ENCODE measurements around the gene CDC42EP4. TPM values are rescaled to one million over a fixed set of nuclear protein-coding genes. Genes with fewer than 3 reads are reported as not detected.
"Not testable (repeated sequence)": the region's sequence is repeated elsewhere in the genome, so short reads cannot be mapped to it uniquely, and the experiment has no call there.

The CDC42EP4 gene
- total RNA-seq, 4 donors from 2014 or later = 93.3 to 121 (median 117) TPM

- Histone ChIP-seq H3K9me3 (no peaks in the 10 kb centered on the region), H3K27me3 (no peaks in the 10 kb centered on the region), H3K36me3 (no peaks in the 10 kb centered on the region), H3K27ac (peak overlapping the region in 3 of 4 donors; percentile 77 to 93 (median 92)), H3K4me1 (peaks cover 0 to 55% (median 33%) of the 10 kb centered on the region in 4 donors), H3K4me3 (no peak overlapping the region)
- 59 to 66% methylated on average over 13 of the region's 13 CpGs for WGBS, 2 donors
- DNase-seq (ENCODE audit: low spot score in 2 of 2) = no peak
- TF ChIP-seq CTCF (IDR thresholded peaks at IDR 0.05) = no peak
- no peak for TF ChIP-seq EP300 (IDR thresholded peaks at IDR 0.05)
- TF ChIP-seq POLR2A (IDR thresholded peaks at IDR 0.05) = no peak
Measured at GRCh38 chr17:73336408-73337329, 24.9 kb upstream of the CDC42EP4 start.

- H3K27me3 ChIP-seq = no peaks in the 10 kb centered on the region
- no peak for DNase-seq (ENCODE audit: low spot score in 2 of 2)
- no peak for TF ChIP-seq EP300 (IDR thresholded peaks at IDR 0.05)
- no peak for TF ChIP-seq POLR2A (IDR thresholded peaks at IDR 0.05)
- no peak for TF ChIP-seq CTCF (IDR thresholded peaks at IDR 0.05)
- H3K36me3 ChIP-seq = no peaks in the 10 kb centered on the region
- WGBS, 2 donors = 68 to 81% methylated on average over 11 to 12 of the region's 12 CpGs
- H3K4me1 ChIP-seq = peaks cover 0 to 49% (median 26%) of the 10 kb centered on the region in 4 donors
- H3K4me3 ChIP-seq = no peak overlapping the region
- H3K27ac ChIP-seq = peak overlapping the region in 2 of 4 donors; percentile 92 to 93
- no peaks in the 10 kb centered on the region for H3K9me3 ChIP-seq
Measured at GRCh38 chr17:73335591-73336407, 24.0 kb upstream of the CDC42EP4 start.

- peaks cover 0 to 43% (median 20%) of the 10 kb centered on the region in 4 donors for H3K4me1 ChIP-seq
- H3K27ac ChIP-seq = no peak overlapping the region
- 69 to 83% methylated on average over 11 to 12 of the region's 12 CpGs for WGBS, 2 donors
- TF ChIP-seq EP300 (IDR thresholded peaks at IDR 0.05) (no peak), CTCF (IDR thresholded peaks at IDR 0.05) (no peak), POLR2A (IDR thresholded peaks at IDR 0.05) (no peak)
- no peaks in the 10 kb centered on the region for H3K9me3 ChIP-seq
- no peak overlapping the region for H3K4me3 ChIP-seq
- no peaks in the 10 kb centered on the region for H3K27me3 ChIP-seq
- no peaks in the 10 kb centered on the region for H3K36me3 ChIP-seq
- no peak for DNase-seq (ENCODE audit: low spot score in 2 of 2)
Measured at GRCh38 chr17:73334771-73335513, 23.1 kb upstream of the CDC42EP4 start.

GRCh38 chr17:73333445-73333844 is 21.6 kb upstream of the CDC42EP4 start:
- not testable (repeated sequence) for H3K36me3 ChIP-seq; H3K27ac ChIP-seq; H3K9me3 ChIP-seq; H3K27me3 ChIP-seq; H3K4me3 ChIP-seq; DNase-seq (ENCODE audit: low spot score in 2 of 2)
- H3K4me1 ChIP-seq = peaks cover 0 to 28% (median 13%) of the 10 kb centered on the region in 4 donors
- 87 to 92% methylated on average over 9 of the region's 9 CpGs for WGBS, 2 donors

GRCh38 chr17:73331060-73331459 is 19.3 kb upstream of the CDC42EP4 start:
- H3K4me1 ChIP-seq = peaks cover 0 to 8% (median 0%) of the 10 kb centered on the region in 4 donors
- H3K27ac ChIP-seq = no peak overlapping the region
- no peak overlapping the region for H3K4me3 ChIP-seq
- no peak for DNase-seq (ENCODE audit: low spot score in 2 of 2)
- no peaks in the 10 kb centered on the region for H3K36me3 ChIP-seq
- no peaks in the 10 kb centered on the region for H3K9me3 ChIP-seq
- H3K27me3 ChIP-seq = no peaks in the 10 kb centered on the region
- WGBS, 2 donors = 64 to 68% methylated on average over 3 of the region's 3 CpGs
- TF ChIP-seq CTCF (IDR thresholded peaks at IDR 0.05) (no peak), POLR2A (IDR thresholded peaks at IDR 0.05) (no peak), EP300 (IDR thresholded peaks at IDR 0.05) (no peak)

All from tibial nerve (tissue), 4 donors.